Neural progenitor cell (in vitro differentiated cells): Measurements from ENCODE around the gene DPP7.

ENCODE experiments used
- EZH2 ChIP-seq: fragments of 200-600 bp; sonication (generic); IDR thresholded peaks from 2 replicates; pipeline ENCODE4 v1.6.1; 2017; ENCODE audit warnings: antibody characterized with exemption, mild to moderate bottlenecking, moderate library complexity
- TF ChIP-seq, protein P1 (sequence below): fragments of 200-600 bp; sonication (generic); IDR thresholded peaks from 2 replicates; pipeline ENCODE4 v1.5.1; 2017; ENCODE audit warnings: antibody characterized with exemption, mild to moderate bottlenecking

DNA sequence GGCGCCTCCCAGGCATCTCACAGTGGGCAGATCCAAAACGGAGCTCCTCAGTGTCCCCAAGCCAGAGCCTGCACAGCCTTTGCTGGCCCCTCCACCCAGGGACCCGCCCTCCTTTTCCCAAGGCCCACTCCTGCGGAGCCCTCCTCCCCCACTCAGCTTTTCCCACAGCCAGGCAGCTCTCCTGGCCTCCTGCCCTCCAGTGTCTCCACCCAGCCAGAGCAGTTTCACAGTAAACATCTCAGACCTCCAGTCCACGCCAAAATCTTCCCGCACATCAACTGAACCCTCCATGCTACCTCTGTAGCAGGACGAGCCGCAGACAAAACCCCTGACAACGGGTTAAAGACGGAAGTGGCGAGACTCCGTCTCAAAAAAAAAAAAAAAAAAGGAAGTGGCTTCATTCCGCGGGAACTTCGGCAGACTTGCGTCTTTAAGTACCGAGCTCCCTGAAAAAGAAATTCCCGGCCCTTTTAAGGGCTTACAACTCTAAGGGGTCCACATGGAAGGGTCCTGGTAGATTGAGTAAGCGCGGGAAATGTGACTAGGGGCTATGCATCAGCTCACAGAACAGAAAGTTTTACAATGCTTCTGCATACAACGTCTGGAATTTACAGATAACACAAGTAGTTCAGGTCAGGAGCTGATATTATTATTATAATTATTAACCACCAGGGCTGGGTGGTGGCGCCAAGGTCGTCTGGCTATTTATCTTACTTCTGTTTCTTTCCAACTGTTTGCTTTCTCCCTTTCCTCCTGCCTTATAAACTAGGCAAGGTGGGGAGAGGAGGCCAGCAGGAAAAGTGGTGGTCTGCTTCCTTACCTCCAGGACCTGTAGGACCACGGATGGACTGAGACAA is 13.0 kb upstream of the DPP7 start:
- TF ChIP-seq, protein P1, sequence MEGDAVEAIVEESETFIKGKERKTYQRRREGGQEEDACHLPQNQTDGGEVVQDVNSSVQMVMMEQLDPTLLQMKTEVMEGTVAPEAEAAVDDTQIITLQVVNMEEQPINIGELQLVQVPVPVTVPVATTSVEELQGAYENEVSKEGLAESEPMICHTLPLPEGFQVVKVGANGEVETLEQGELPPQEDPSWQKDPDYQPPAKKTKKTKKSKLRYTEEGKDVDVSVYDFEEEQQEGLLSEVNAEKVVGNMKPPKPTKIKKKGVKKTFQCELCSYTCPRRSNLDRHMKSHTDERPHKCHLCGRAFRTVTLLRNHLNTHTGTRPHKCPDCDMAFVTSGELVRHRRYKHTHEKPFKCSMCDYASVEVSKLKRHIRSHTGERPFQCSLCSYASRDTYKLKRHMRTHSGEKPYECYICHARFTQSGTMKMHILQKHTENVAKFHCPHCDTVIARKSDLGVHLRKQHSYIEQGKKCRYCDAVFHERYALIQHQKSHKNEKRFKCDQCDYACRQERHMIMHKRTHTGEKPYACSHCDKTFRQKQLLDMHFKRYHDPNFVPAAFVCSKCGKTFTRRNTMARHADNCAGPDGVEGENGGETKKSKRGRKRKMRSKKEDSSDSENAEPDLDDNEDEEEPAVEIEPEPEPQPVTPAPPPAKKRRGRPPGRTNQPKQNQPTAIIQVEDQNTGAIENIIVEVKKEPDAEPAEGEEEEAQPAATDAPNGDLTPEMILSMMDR = no peak
- no peak for TF ChIP-seq EZH2
